HCT116 (cell line): ENCODE results near the gene PARVB. TPM values are rescaled to one million over a fixed set of nuclear protein-coding genes. Genes with fewer than 3 reads are reported as not detected.

Experiments
- ATAC-seq: fragments of 200-7000 bp; cut with Tn5 transposase; 2 replicates; pipeline ENCODE4 v1.9.1; 2020; ENCODE audit warnings: mild to moderate bottlenecking, moderate library complexity
- BruUV-seq: library from RNA; stranded (reverse); fragments of 400-500 nt; replicated peaks from 2 replicates; lab custom pipeline; 2021; lab: Mats Ljungman, UMichigan
- CTCF ChIA-PET: fragments of 300-600 bp; sonication (Branson Sonifier 250); formaldehyde crosslinking; loops from one replicate; lab custom pipeline; 2021; ENCODE audit warnings: antibody characterized with exemption; lab: Charles Lee
- POLR2A ChIA-PET: fragments of 300-600, 350-600 bp; sonication (Branson Sonifier 250); formaldehyde crosslinking; loops from one replicate; lab custom pipeline; 2021; ENCODE audit warnings: antibody characterized with exemption; lab: Charles Lee
- RAD21 ChIA-PET, 2 experiments: fragments of 300-600 bp; sonication (Branson Sonifier 250); formaldehyde crosslinking; loops; one replicate each; lab custom pipeline; 2023; ENCODE audit warnings: low total read pairs in 2 of 2; ENCODE audit not compliant: uncharacterized antibody in 2 of 2, unreplicated experiment in 2 of 2, low non-redundant PET in 1 of 2; lab: Charles Lee
- DNase-seq: peaks from one replicate; pipeline ENCODE4 v3.0.0-alpha.2; 2010; ENCODE audit warnings: low read depth, low spot score
- H2AFZ ChIP-seq: fragments of 200-600 bp; shearing (Covaris generic), sonication (generic); 2 replicates; pipeline ENCODE4 v1.6.1; 2017; ENCODE audit warnings: low read depth, mixed run types, mixed read lengths, antibody characterized with exemption, low read length; ENCODE audit not compliant: poor library complexity, severe bottlenecking
- H3K27ac ChIP-seq: 2 replicates; pipeline ENCODE4 v1.5.1; 2012; ENCODE audit warnings: low read depth, low read length
- H3K27me3 ChIP-seq: fragments of 200-600 bp; sonication (generic); 2 replicates; pipeline ENCODE4 v1.6.1; 2016; ENCODE audit warnings: mixed run types, low read length, mixed read lengths; ENCODE audit not compliant: insufficient read depth
- H3K36me3 ChIP-seq, 2 experiments: fragments of 200-500 bp in 1 of 2; fragments of 200-600 bp in 1 of 2; sonication (Bioruptor generic) in 1 of 2; sonication (generic) in 1 of 2; 2 replicates each; pipeline versions ENCODE4 v1.5.1 to v1.6.1; 2014 to 2016; ENCODE audit warnings: low read length in 2 of 2, inconsistent platforms in 1 of 2, mixed read lengths in 1 of 2, mixed run types in 1 of 2; ENCODE audit not compliant: insufficient read depth in 2 of 2, control insufficient read depth in 1 of 2
- H3K4me1 ChIP-seq, 2 experiments: fragments of 200-600 bp in 1 of 2; sonication (generic) in 1 of 2; 2 replicates each; pipeline versions ENCODE4 v1.5.1 to v1.6.1; 2012 to 2017; ENCODE audit warnings: low read length in 2 of 2, inconsistent platforms in 1 of 2, mild to moderate bottlenecking in 1 of 2, mixed read lengths in 1 of 2, mixed run types in 1 of 2, moderate library complexity in 1 of 2; ENCODE audit not compliant: insufficient read depth in 2 of 2, control insufficient read depth in 1 of 2
- H3K4me2 ChIP-seq: fragments of 200-600 bp; sonication (generic); 2 replicates; pipeline ENCODE4 v1.6.1; 2017; ENCODE audit warnings: mixed run types, low read length, mixed read lengths
- H3K4me3 ChIP-seq, 2 experiments: fragments of 200-600 bp in 1 of 2; sonication (generic) in 1 of 2; replicated peaks in 1 of 2; 2 replicates each; pipeline ENCODE4 v1.5.1; 2011 to 2016; ENCODE audit warnings: low read length in 2 of 2, control low read depth in 1 of 2, low read depth in 1 of 2, mild to moderate bottlenecking in 1 of 2, mixed read lengths in 1 of 2, mixed run types in 1 of 2
- H3K79me2 ChIP-seq: fragments of 200-600 bp; sonication (generic); 2 replicates; pipeline ENCODE4 v1.6.1; 2017; ENCODE audit warnings: mild to moderate bottlenecking, mixed run types, low read length, moderate library complexity, mixed read lengths; ENCODE audit not compliant: insufficient read depth
- H3K9ac ChIP-seq: fragments of 200-600 bp; sonication (generic); 2 replicates; pipeline ENCODE4 v1.6.1; 2016; ENCODE audit warnings: low read length, mixed read lengths
- H3K9me2 ChIP-seq: fragments of 200-600 bp; sonication (generic), shearing (Covaris generic); 2 replicates; pipeline ENCODE4 v1.6.1; 2017; ENCODE audit warnings: mixed run types, mild to moderate bottlenecking, moderate library complexity; ENCODE audit not compliant: insufficient read depth
- H3K9me3 ChIP-seq, 2 experiments: fragments of 200-500 bp in 1 of 2; fragments of 200-600 bp in 1 of 2; sonication (Bioruptor generic) in 1 of 2; sonication (generic) in 1 of 2; 2 replicates each; pipeline ENCODE4 v1.6.1; 2014 to 2017; ENCODE audit warnings: low read length in 2 of 2, mixed read lengths in 2 of 2, inconsistent platforms in 1 of 2, low read depth in 1 of 2, mild to moderate bottlenecking in 1 of 2, mixed run types in 1 of 2, moderate library complexity in 1 of 2; ENCODE audit not compliant: control insufficient read depth in 1 of 2, insufficient read depth in 1 of 2
- H4K20me1 ChIP-seq: fragments of 200-600 bp; sonication (generic), shearing (Covaris generic); 2 replicates; pipeline ENCODE4 v1.6.1; 2017; ENCODE audit warnings: mixed run types, mild to moderate bottlenecking, moderate library complexity; ENCODE audit not compliant: insufficient read depth
- ATF3 ChIP-seq: IDR thresholded peaks from 2 replicates; pipeline ENCODE4 v1.6.1; 2012
- CBX3 ChIP-seq: IDR thresholded peaks from 2 replicates; pipeline ENCODE4 v1.6.1; 2012; ENCODE audit warnings: low read depth
- CTCF ChIP-seq, 3 experiments: fragments of 200-600 bp in 1 of 3; sonication (generic) in 1 of 3; IDR thresholded peaks in 2 of 3; conservative IDR thresholded peaks in 1 of 3; 2 replicates each; pipeline ENCODE4 v1.5.1; 2012 to 2017; ENCODE audit warnings: low read depth in 2 of 3, low read length in 2 of 3, antibody characterized with exemption in 1 of 3, borderline replicate concordance in 1 of 3, control low read depth in 1 of 3, mild to moderate bottlenecking in 1 of 3, mixed read lengths in 1 of 3, mixed run types in 1 of 3, moderate library complexity in 1 of 3; ENCODE audit not compliant: insufficient read depth in 1 of 3
- ELF1 ChIP-seq: IDR thresholded peaks from 2 replicates; pipeline ENCODE4 v1.6.1; 2012; ENCODE audit warnings: low read depth, borderline replicate concordance
- FOSL1 ChIP-seq: IDR thresholded peaks from 2 replicates; pipeline ENCODE4 v1.6.1; 2012; ENCODE audit warnings: low read depth
- MAX ChIP-seq: IDR thresholded peaks from 2 replicates; pipeline ENCODE4 v1.6.1; 2012
- POLR2A ChIP-seq: IDR thresholded peaks from 2 replicates; pipeline ENCODE4 v1.7.0; 2011; ENCODE audit warnings: borderline replicate concordance; ENCODE audit not compliant: insufficient read depth, insufficient read length; ENCODE audit errors: extremely low read depth
- RAD21 ChIP-seq: IDR thresholded peaks from 2 replicates; pipeline ENCODE4 v1.6.1; 2012; ENCODE audit warnings: low read depth, mild to moderate bottlenecking
- SIN3A ChIP-seq: IDR thresholded peaks from 2 replicates; pipeline ENCODE4 v1.6.1; 2012; ENCODE audit warnings: low read depth
- SRF ChIP-seq: IDR thresholded peaks from 2 replicates; pipeline ENCODE4 v1.6.1; 2012; ENCODE audit warnings: low read depth
- TCF7L2 ChIP-seq: IDR thresholded peaks from 2 replicates; pipeline ENCODE4 v1.7.0; 2011; ENCODE audit warnings: borderline replicate concordance, inconsistent platforms; ENCODE audit not compliant: insufficient read depth, insufficient read length; ENCODE audit errors: extremely low read depth
- YY1 ChIP-seq: IDR thresholded peaks from 2 replicates; pipeline ENCODE4 v1.6.1; 2011; ENCODE audit warnings: low read length, low read depth, moderate library complexity, mild to moderate bottlenecking; ENCODE audit not compliant: insufficient replicate concordance; ENCODE audit errors: extremely low read depth
- ZBTB33 ChIP-seq: IDR thresholded peaks from 2 replicates; pipeline ENCODE4 v1.6.1; 2011; ENCODE audit warnings: mild to moderate bottlenecking, low read length, moderate library complexity; ENCODE audit not compliant: insufficient replicate concordance; ENCODE audit errors: extremely low read depth
- ZFX ChIP-seq: fragments of 450-650 bp; IDR thresholded peaks from 2 replicates; pipeline ENCODE4 v1.6.1; 2017
- ZNF274 ChIP-seq: fragments of 200-500 bp; sonication (Bioruptor generic); IDR thresholded peaks from 2 replicates; pipeline ENCODE4 v1.6.1; 2014; ENCODE audit warnings: mild to moderate bottlenecking, low read depth, low read length, inconsistent platforms
- intact Hi-C: fragments of 100-400 bp; cut with micrococcal nuclease; formaldehyde crosslinking; loops from 2 replicates; pipeline ENCODE4 v1.10.0; 2022
- total RNA-seq: library from RNA; stranded (reverse); gene quantifications from one replicate; pipeline ENCODE4 v1.2.1, GENCODE V29; 2021; ENCODE audit not compliant: unreplicated experiment

PARVB gene
- total RNA-seq, 1 experiment from 2014 or later = 21.4 TPM

GRCh38 chr22:44202261-44202789 lies 178.2 kb downstream of the PARVB start:
- Histone ChIP-seq H2AFZ (no peak overlapping the region), H3K27me3 (0 out of 2 replicates have a peak, but pooled peaks cover 5% of the 10 kb centered on the region), H3K4me2 (no peak overlapping the region), H3K9me3 (no peaks in the 10 kb centered on the region), H3K36me3 (no peaks in the 10 kb centered on the region), H3K4me3 (no peak overlapping the region), H4K20me1 (no peaks in the 10 kb centered on the region), H3K79me2 (no peaks in the 10 kb centered on the region), H3K9me2 (no peaks in the 10 kb centered on the region), H3K27ac (no peak overlapping the region), H3K4me1 (no peaks in the 10 kb centered on the region), H3K9ac (no peak overlapping the region)
- ATAC-seq (no peak), DNase-seq (no peak)
- ChIA-PET POLR2A (no interaction called here), CTCF (no interaction called here), RAD21 (no interaction called here)
- intact Hi-C loops = no loop called here
- TF ChIP-seq SIN3A = no peak
- no TSS peak for BruUV-seq

GRCh38 chr22:44203203-44203602 lies 179.1 kb downstream of the PARVB start:
- CTCF ChIA-PET = no interaction called here
- POLR2A ChIA-PET = no interaction called here
- Histone ChIP-seq H3K4me3 (no peak overlapping the region), H3K9me2 (no peaks in the 10 kb centered on the region), H3K27ac (no peak overlapping the region), H3K36me3 (no peaks in the 10 kb centered on the region), H3K4me1 (no peaks in the 10 kb centered on the region), H3K27me3 (0 out of 2 replicates have a peak, but pooled peaks cover 4% of the 10 kb centered on the region), H4K20me1 (no peaks in the 10 kb centered on the region), H3K4me2 (no peak overlapping the region), H3K79me2 (no peaks in the 10 kb centered on the region), H2AFZ (no peak overlapping the region), H3K9me3 (no peaks in the 10 kb centered on the region), H3K9ac (no peak overlapping the region)
- no peak for ATAC-seq
- intact Hi-C loops = no loop called here
- BruUV-seq = no TSS peak
- RAD21 ChIA-PET = no interaction called here
- no peak for DNase-seq
- TF ChIP-seq MAX (no peak), ZNF274 (no peak), ZBTB33 (no peak), ZFX (no peak), ATF3 (no peak), CBX3 (no peak), FOSL1 (no peak), SRF (no peak), YY1 (no peak), TCF7L2 (no peak), CTCF (IDR thresholded peaks at IDR 0.05 in 2 of 3, conservative IDR thresholded peaks at IDR 0.05 in 1 of 3; ENCODE audit: borderline replicate concordance in 1 of 3, insufficient read depth in 1 of 3, low read depth in 2 of 3, low read length in 2 of 3) (no peak), POLR2A (no peak), RAD21 (no peak), ELF1 (no peak), SIN3A (no peak)
